ENCODE results near the gene RABAC1.
"Not testable (repeated sequence)": the region's sequence is repeated elsewhere in the genome, so short reads cannot be mapped to it uniquely, and the experiment has no call there.

Gene RABAC1

DNA sequence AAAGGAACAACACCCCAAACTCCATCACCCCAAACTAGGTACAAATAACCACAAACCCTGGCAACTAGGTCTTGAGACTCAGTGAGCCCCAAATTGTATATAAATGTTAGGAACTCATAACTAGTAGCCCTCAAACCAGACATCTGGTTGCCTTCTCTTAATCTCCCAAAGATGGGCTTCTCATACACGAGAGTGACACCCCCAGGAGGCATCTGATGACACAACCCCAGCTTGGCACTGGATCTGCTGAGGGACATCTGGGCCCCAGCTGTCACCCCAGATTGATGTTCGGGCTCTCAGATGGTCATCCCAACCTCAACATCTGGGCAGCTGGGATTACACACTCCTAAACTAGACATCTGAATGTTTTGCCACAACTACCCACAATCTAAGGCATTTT lies 14.8 kb downstream of the RABAC1 start:
- no peak for DNase-seq

GRCh38 chr19:41941410-41942202 lies 17.5 kb downstream of the RABAC1 start:
- no peak for DNase-seq

- DNase-seq, result no peak
These were observed 18.3 kb downstream of the RABAC1 start for GRCh38 chr19:41940731-41941409.

DNA sequence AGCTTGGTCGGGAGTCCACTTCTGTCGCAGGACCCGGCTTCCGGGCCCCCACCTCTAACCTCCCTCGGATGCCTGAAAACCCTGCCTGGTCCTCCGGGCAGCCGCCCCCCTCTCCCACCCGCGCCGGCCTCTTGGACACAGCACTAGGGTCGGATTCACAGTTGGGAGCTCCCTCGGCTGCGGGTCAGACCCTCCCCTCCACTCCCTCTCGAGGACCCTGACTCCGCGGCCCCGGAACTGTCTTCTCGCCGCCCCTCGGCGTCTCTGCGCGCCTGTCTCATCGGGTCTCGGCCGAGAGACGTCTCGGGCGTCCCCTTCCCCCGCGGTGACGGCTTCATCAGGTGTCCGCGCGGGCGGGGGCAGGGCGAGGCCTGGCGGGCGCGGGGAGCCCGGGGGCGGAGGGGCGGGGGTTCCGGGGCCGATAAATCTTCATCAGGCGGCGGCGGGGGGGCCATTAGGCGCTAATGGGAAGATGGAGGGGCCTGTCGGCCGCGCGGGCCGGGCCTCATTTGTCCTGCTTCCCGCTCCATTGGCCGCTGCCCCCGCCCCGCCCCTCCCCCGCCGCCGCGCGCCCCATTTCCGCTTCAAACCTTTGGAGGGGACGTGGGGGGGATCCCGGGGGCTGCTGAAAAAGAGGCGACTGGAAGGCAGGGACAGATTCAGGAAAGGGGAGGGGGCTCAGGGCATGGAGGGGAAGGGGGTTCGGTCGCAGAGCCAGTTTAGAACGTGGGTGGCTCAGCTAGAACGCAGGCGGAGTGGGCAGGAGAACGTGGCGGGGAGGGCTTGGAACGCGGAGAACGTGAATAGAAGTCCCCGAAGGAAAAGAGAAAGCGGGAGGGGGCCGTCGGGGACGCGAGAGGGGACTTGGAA lies 19.0 kb downstream of the RABAC1 start:
- DNase-seq, result no peak

DNA sequence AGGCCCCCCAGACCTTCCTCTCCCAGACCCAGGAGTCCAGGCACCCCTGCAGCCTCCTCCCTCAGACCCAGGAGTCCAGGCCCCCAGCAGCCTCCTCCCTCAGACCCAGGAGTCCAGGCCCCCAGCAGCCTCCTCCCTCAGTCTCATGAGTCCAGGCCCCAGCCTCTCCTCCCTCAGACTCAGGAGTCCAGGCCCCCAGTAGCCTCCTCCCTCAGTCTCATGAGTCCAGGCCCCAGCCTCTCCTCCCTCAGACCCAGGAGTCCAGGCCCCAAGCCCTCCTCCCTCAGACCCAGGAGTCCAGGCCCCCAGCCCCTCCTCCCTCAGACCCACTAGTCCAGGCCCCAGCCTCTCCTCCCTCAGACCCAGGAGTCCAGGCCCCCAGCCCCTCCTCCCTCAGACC lies 19.9 kb downstream of the RABAC1 start:
- not testable (repeated sequence) for DNase-seq

- no peak for DNase-seq
These were observed 21.3 kb downstream of the RABAC1 start for GRCh38 chr19:41937525-41938468.

DNA sequence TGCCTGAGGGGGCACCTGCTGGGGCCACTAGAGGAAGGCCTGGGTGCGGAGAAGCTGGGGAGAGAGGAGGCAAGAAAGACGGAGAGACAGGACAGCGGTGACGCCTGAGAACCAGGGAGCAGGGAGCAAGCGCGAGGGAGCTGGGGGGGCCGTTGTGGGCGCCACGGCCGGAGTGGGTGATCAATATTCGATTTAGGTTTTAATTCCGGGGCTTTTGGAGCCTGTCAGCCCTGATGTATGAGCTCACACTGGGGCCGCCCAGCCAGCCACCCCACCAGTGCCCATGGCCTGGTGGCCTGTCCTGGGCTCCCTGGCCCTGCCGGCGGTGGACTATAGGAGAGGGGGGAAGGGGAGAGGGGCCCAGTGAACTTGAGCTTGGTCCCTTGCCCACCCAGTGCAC lies 22.2 kb downstream of the RABAC1 start:
- DNase-seq, result no peak

DNA sequence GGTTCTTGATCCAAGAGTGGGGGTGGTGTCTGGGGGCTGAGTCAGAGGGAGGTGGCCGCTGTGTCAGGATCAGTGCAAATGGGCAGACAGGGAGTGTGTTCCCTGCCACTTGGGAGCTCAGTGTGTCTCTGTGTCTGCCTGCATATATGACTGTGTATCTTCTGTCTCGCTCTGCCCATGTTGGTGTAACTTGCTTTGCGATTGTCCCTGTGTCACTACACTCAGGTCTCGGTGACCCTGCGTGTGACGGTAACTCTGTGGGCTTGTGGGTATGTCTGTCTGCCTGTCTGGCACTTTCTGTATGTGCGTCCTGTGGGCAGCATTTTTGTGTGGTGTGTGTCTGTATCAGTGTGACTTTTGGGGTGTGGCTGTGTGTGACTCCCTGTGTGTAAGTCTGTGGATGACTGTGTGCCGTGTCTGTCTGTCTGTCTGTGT lies 22.7 kb downstream of the RABAC1 start:
- DNase-seq, result no peak

GRCh38 chr19:41935760-41936415 lies 23.2 kb downstream of the RABAC1 start:
- DNase-seq, result no peak

DNA sequence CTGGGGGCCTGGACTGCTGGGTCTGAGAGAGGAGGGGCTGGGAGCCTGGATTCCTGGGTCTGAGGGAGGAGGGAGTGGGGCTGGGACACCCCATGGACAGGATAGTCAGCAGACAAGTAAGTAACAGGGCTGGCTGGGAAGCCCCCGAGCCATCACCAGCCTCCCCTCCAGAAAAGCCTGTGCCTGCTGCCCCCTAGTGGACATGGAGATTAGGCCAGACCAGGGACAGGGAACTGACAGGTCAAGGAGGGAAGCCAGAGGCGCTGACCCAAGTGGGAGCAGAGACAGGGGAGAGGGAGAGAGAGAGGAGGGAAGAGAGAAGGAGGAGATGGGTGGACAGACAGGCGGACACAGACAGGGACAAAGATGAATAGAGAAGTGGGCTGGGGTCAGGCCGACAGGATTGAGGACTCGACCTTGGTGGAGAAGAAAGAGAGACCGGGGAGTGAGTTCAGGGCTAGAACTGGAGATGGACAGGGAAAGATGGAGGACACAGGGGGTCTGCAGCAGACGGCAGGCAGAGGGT lies 24.2 kb downstream of the RABAC1 start:
- DNase-seq, result peak; percentile 67

DNA sequence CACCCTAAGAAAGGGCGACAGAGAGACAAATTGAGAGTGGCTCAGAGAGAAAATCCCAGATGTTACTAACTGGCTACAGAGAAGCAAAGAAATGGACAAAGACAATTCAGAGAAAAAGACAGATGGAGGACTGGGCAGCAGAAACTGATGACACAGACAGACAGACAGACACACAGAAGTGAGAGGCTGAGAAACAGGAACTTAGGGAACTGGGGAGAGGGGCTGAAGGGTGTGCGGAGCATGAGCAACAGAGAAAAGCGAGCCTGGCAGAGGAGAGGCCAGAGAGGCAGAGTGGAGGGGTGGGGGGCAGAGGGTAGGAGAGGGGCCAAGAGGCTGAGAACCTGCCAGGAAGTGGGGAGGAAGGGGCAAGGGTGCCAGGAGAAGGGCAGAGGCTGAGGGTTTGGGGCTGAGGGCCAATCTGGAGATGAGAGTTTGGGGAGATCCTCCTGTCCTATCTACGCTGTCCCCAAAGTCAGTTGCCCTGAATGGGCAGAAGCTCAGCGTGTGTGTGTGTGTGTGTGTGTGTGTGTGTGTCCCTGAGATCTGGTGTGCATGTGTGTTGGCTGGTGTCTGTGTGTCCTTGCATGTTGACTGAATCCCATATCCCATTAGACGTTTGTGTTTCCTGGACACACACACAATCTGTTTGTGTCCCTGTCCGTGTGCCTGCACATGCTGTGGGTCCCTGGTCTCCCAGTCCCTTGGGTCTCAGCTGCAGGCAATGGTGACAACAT lies 25.3 kb downstream of the RABAC1 start:
- no peak for DNase-seq

- DNase-seq, result no peak
These were observed 26.3 kb downstream of the RABAC1 start for GRCh38 chr19:41932720-41933332.

- DNase-seq, result no peak
These were observed 26.8 kb downstream of the RABAC1 start for GRCh38 chr19:41932259-41932719.

DNA sequence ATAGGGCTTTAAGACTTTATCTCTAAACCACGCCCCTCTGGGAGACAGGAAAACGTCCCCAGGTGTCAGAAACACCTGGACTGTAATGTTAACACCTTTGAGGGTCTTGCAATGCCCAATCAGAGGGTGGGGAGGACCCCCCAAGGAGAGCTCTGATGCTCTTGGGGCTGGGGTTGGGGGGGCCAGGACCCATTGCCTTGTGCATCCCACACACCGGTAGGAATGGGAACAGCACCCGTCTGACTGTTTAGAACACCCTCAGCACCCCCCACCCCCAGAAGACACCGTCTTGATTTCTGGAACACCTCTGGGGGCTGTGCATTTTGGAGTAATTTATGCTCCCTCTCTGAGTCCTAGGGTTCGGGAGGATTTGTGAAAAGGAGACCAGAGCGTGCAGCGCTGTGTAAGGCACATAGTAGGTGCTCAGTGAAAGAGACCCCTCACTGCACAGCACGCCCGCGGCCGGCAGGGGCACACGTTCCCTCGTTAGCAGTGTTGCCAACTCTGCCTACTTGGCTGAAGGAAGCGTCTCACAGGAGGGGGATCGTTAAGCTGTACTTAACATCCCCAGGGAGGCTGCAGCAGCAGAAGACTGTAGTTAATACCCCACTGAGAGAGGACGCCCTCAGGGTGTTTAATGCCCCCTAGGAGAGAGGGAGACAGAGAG lies 28.1 kb downstream of the RABAC1 start:
- no peak for DNase-seq

DNA sequence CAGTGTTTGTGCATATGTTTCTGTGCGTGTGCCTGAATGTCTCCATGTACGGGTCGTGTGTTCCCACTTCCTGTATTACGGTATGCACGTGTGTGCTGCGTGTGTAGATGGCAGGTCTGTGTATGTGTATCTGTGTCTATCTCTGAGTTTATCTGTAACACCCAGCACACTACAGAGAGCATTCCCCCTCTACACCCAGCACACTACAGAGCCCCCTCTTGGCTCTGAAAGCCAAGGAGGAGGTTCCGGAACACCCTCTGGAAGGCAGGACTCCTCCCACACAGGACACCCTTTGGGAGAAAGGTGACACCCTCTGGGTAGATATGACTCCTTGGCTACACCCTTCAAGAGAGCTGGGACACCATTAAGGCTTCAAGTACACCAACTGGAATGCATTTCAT lies 28.8 kb downstream of the RABAC1 start:
- DNase-seq, result no peak

- no peak for DNase-seq
These were observed 29.5 kb downstream of the RABAC1 start for GRCh38 chr19:41929536-41930071.

GRCh38 chr19:41928754-41929535 lies 30.2 kb downstream of the RABAC1 start:
- DNase-seq, result no peak

DNA sequence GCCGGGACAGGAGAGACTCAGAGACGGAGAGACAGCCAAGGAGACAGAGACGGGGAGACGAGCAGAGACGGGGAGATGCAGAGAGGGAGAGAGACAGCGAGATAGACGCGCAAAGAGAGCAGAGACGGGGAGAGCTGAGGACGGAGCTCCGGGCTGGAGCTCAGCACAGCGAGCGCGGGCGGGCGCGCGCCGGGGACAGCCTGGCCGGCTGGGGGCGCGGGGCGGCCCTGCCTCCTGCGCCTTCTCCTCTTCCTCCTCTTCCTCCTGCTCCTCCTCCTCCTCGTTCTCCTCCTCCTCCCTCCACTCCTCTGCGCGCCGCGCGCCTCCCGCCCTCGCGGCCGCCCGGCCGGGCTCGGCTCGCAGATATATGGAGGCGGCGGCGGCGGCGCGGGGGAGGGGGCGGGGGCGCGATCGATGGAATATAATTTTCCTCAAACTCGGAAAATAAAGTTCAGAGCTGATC lies 30.9 kb downstream of the RABAC1 start, which contains the start of gene ERFL:
Gene ERFL, minus strand, starts transcription at position 229 of the 463 bp plus-strand sequence. CDS start 15,530 bp downstream, outside the sequence.
- DNase-seq, result no peak

Data from NK-92 treated with Interleukin-12 subunit alpha and Interleukin-12 subunit beta, amount 100 ng/mL, for 24 hours (cell line).